Mesenchymal stem cell (in vitro differentiated cells and primary cell): ENCODE results near the gene CHM. TPM values are rescaled to one million over a fixed set of nuclear protein-coding genes. Genes with fewer than 3 reads are reported as not detected.
A peak's percentile ranks its signal among the peaks of the same experiment; 100 is the strongest.

ENCODE experiments used
- DNase-seq: peaks from one replicate; pipeline ENCODE4 v3.0.0-alpha.2; 2013
- H2AFZ ChIP-seq: one replicate; pipeline ENCODE4 v1.6.1; 2013; ENCODE audit warnings: low read depth, mild to moderate bottlenecking, control low read depth, inconsistent platforms, low read length, moderate library complexity
- H2AK5ac ChIP-seq: 2 replicates; pipeline ENCODE4 v1.6.1; 2013; ENCODE audit warnings: low read length, moderate library complexity, mild to moderate bottlenecking, inconsistent platforms; ENCODE audit not compliant: severe bottlenecking
- H2BK120ac ChIP-seq: one replicate; pipeline ENCODE4 v1.6.1; 2013; ENCODE audit warnings: low read depth, mild to moderate bottlenecking, inconsistent platforms, low read length, moderate library complexity
- H2BK12ac ChIP-seq, 2 experiments: one replicate each; pipeline ENCODE4 v1.6.1; 2013; ENCODE audit warnings: inconsistent platforms in 2 of 2, low read length in 2 of 2, mild to moderate bottlenecking in 2 of 2, moderate library complexity in 2 of 2, control low read depth in 1 of 2
- H2BK15ac ChIP-seq: one replicate; pipeline ENCODE4 v1.6.1; 2013; ENCODE audit warnings: mild to moderate bottlenecking, low read depth, inconsistent platforms; ENCODE audit not compliant: poor library complexity, severe bottlenecking
- H2BK5ac ChIP-seq: 2 replicates; pipeline ENCODE4 v1.6.1; 2013; ENCODE audit warnings: low read depth, mild to moderate bottlenecking, low read length, control low read depth, inconsistent platforms; ENCODE audit not compliant: poor library complexity, severe bottlenecking
- H3K14ac ChIP-seq, 2 experiments: one replicate each; pipeline ENCODE4 v1.6.1; 2013; ENCODE audit warnings: inconsistent platforms in 2 of 2, low read length in 2 of 2, control low read depth in 1 of 2, mild to moderate bottlenecking in 1 of 2, moderate library complexity in 1 of 2
- H3K18ac ChIP-seq, 2 experiments: one replicate each; pipeline ENCODE4 v1.6.1; 2013; ENCODE audit warnings: inconsistent platforms in 2 of 2, low read length in 2 of 2, control low read depth in 1 of 2, low read depth in 1 of 2, mild to moderate bottlenecking in 1 of 2
- H3K23ac ChIP-seq, 2 experiments: one replicate each; pipeline ENCODE4 v1.6.1; 2013; ENCODE audit warnings: inconsistent platforms in 2 of 2, low read length in 2 of 2, mild to moderate bottlenecking in 2 of 2, moderate library complexity in 2 of 2, control low read depth in 1 of 2
- H3K27ac ChIP-seq: 2 replicates; pipeline ENCODE4 v1.5.1; 2013; ENCODE audit warnings: mild to moderate bottlenecking, moderate library complexity, low read length, control low read depth, inconsistent platforms; ENCODE audit not compliant: poor library complexity, severe bottlenecking
- H3K27me3 ChIP-seq, 2 experiments: 2 replicates each; pipeline versions ENCODE4 v1.6.1 to v1.7.0; 2013; ENCODE audit warnings: low read length in 2 of 2, mild to moderate bottlenecking in 2 of 2, moderate library complexity in 2 of 2, control low read depth in 1 of 2, inconsistent platforms in 1 of 2; ENCODE audit not compliant: control insufficient read depth in 1 of 2, insufficient read depth in 1 of 2
- H3K36me3 ChIP-seq, 2 experiments: 2 replicates each; pipeline versions ENCODE4 v1.6.1 to v1.7.0; 2013; ENCODE audit warnings: low read length in 2 of 2, control low read depth in 1 of 2, inconsistent platforms in 1 of 2, low read depth in 1 of 2, mild to moderate bottlenecking in 1 of 2; ENCODE audit not compliant: insufficient read depth in 2 of 2, control insufficient read depth in 1 of 2
- H3K4ac ChIP-seq, 2 experiments: one replicate each; pipeline ENCODE4 v1.6.1; 2013; ENCODE audit warnings: inconsistent platforms in 2 of 2, low read length in 2 of 2, mild to moderate bottlenecking in 2 of 2, moderate library complexity in 2 of 2, control low read depth in 1 of 2, low read depth in 1 of 2
- H3K4me1 ChIP-seq: 2 replicates; pipeline ENCODE4 v1.6.1; 2013; ENCODE audit warnings: low read depth, low read length, control low read depth; ENCODE audit not compliant: control insufficient read depth, insufficient read depth
- H3K4me2 ChIP-seq: 2 replicates; pipeline ENCODE4 v1.6.1; 2013; ENCODE audit warnings: low read length, mild to moderate bottlenecking, inconsistent platforms; ENCODE audit not compliant: poor library complexity, severe bottlenecking
- H3K4me3 ChIP-seq, 2 experiments: 2 replicates each; pipeline versions ENCODE4 v1.5.1 to v1.7.0; 2013; ENCODE audit warnings: low read length in 2 of 2, mild to moderate bottlenecking in 2 of 2, control low read depth in 1 of 2, low read depth in 1 of 2; ENCODE audit not compliant: insufficient read depth in 1 of 2
- H3K79me1 ChIP-seq: replicated peaks from 2 replicates; pipeline ENCODE4 v1.6.1; 2013; ENCODE audit warnings: mild to moderate bottlenecking, control low read depth, low read length, inconsistent platforms; ENCODE audit not compliant: poor library complexity, severe bottlenecking
- H3K9ac ChIP-seq: 2 replicates; pipeline ENCODE4 v1.7.0; 2013; ENCODE audit warnings: mild to moderate bottlenecking, low read length, moderate library complexity
- H3K9me3 ChIP-seq: 2 replicates; pipeline ENCODE4 v1.7.0; 2013; ENCODE audit warnings: mild to moderate bottlenecking, low read length; ENCODE audit not compliant: control insufficient read depth
- H4K8ac ChIP-seq: one replicate; pipeline ENCODE4 v1.6.1; 2013; ENCODE audit warnings: inconsistent platforms, mild to moderate bottlenecking, low read length, moderate library complexity
- H4K91ac ChIP-seq: one replicate; pipeline ENCODE4 v1.6.1; 2013; ENCODE audit warnings: mild to moderate bottlenecking, low read length, inconsistent platforms
- WGBS: methylation state at CpG from one replicate; pipeline ENCODE4 v1.1.7; 2013; ENCODE audit warnings: mixed read lengths; 5-methylcytosine and 5-hydroxymethylcytosine counted together
- polyA plus RNA-seq, 2 experiments: library from polyadenylated mRNA; stranded (reverse); fragments of 200-250 nt; gene quantifications; one replicate each; pipeline ENCODE4 v1.2.3, GENCODE V29; 2013

Gene CHM, protein sequence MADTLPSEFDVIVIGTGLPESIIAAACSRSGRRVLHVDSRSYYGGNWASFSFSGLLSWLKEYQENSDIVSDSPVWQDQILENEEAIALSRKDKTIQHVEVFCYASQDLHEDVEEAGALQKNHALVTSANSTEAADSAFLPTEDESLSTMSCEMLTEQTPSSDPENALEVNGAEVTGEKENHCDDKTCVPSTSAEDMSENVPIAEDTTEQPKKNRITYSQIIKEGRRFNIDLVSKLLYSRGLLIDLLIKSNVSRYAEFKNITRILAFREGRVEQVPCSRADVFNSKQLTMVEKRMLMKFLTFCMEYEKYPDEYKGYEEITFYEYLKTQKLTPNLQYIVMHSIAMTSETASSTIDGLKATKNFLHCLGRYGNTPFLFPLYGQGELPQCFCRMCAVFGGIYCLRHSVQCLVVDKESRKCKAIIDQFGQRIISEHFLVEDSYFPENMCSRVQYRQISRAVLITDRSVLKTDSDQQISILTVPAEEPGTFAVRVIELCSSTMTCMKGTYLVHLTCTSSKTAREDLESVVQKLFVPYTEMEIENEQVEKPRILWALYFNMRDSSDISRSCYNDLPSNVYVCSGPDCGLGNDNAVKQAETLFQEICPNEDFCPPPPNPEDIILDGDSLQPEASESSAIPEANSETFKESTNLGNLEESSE
- 14.6 TPM for polyA plus RNA-seq (2013, experiment 1 of 2)
- 16.3 TPM for polyA plus RNA-seq (2013, experiment 2 of 2)

DNA sequence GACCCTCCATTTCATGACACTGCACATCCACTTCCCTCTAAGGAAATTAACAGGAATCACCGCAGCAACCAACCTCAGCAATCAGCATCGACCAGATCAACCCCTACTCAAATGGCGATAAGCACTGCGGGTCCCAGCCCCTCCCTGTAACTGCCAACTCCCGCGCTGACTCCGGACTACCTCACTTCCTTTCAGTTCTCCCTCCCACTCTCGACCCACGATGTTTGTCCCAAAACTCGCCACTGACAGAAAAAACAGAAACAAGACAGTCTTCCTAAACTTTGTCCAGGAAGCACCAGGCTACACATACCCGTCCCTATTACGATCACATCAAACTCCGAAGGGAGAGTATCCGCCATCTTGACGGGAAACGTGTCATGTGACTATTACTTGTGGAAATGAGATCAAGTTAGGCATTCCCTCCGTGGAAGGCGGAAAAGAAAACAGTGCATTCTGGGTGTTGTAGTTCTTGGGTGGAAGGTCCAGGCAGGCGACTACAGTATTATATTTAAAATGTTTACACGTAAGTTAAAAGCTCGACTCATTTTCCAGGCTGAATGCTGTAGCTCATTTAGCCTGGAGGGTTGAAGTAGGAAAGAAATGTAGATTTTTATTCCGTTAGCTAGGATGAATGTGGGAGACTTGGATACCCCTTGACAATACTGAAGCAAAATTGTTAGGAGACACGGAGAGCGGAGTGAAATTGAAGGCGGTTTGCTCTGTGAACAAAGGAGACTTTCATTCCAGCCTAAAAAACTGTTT lies at the start of gene CHM:
CHM (minus strand) TSS at position 385 of the 762 bp plus-strand sequence; CDS start at position 359, 26 bp downstream.
- WGBS: 23% methylated on average over 14 of the region's 25 CpGs
- Histone ChIP-seq H3K4me2 (peak within 1 kb of the TSS; percentile 47), H2BK120ac (no peak within 1 kb of the TSS)

DNA sequence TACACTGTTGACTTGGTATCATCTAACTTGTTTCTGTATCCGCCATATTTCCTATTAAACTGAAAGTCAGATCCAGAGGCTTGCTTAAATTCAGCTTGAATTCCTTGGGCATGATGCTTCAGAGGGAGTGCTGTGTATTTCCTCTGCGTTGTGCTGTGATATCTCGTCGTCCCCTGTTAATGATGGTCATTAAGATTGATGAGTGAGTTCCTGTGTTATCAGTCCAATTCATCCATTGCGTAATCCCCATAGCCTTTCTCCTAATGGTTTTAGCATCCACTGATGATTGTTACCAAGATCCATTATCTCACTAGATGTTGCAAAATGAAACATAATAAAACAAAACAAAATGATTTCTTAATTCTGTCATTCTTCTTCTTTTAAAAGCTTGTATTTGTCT lies 31.3 kb upstream of the CHM start:
- no peak overlapping the region for H4K8ac ChIP-seq
- H4K91ac ChIP-seq: no peak overlapping the region
- H3K23ac ChIP-seq: no peak overlapping the region
- H3K79me1 ChIP-seq: no peaks in the 10 kb centered on the region
- H3K27ac ChIP-seq: no peak overlapping the region
- no peak overlapping the region for H2BK120ac ChIP-seq
- H2AFZ ChIP-seq: no peak overlapping the region
- H3K18ac ChIP-seq: no peak overlapping the region
- H3K9me3 ChIP-seq: no peaks in the 10 kb centered on the region
- 40% methylated on average over 1 of the region's 5 CpGs for WGBS
- no peaks in the 10 kb centered on the region for H3K27me3 ChIP-seq
- no peaks in the 10 kb centered on the region for H3K4me1 ChIP-seq
- no peak overlapping the region for H3K4me2 ChIP-seq
- no peak overlapping the region for H2BK5ac ChIP-seq
- no peak overlapping the region for H2AK5ac ChIP-seq
- no peak overlapping the region for H2BK12ac ChIP-seq
- no peak overlapping the region for H3K9ac ChIP-seq
- H3K4ac ChIP-seq: no peak overlapping the region
- no peak for DNase-seq
- no peaks in the 10 kb centered on the region for H3K36me3 ChIP-seq
- no peak overlapping the region for H2BK15ac ChIP-seq
- no peak overlapping the region for H3K14ac ChIP-seq
- H3K4me3 ChIP-seq: no peak overlapping the region

More for the DNA sequence above, at the start of gene CHM:
- H2AFZ ChIP-seq: no peak within 1 kb of the TSS
- H3K9me3 ChIP-seq: no peaks in the 10 kb centered on the region
- H4K8ac ChIP-seq: no peak within 1 kb of the TSS
- H3K36me3 ChIP-seq: no peaks in the 10 kb centered on the region
- no peak within 1 kb of the TSS for H3K14ac ChIP-seq
- peak within 1 kb of the TSS; percentile 88 for H3K27ac ChIP-seq
- H2BK15ac ChIP-seq: no peak within 1 kb of the TSS
- no peak within 1 kb of the TSS for H2BK12ac ChIP-seq
- H4K91ac ChIP-seq: no peak within 1 kb of the TSS
- peak within 1 kb of the TSS; percentile 47 to 84 for H3K4me3 ChIP-seq
- no peaks in the 10 kb centered on the region for H3K4me1 ChIP-seq
- H3K27me3 ChIP-seq: no peaks in the 10 kb centered on the region
- peak; percentile 86 for DNase-seq
- no peaks in the 10 kb centered on the region for H3K79me1 ChIP-seq
- H3K4ac ChIP-seq: peak within 1 kb of the TSS in 1 of 2 experiments; percentile 61
- H3K9ac ChIP-seq: peak within 1 kb of the TSS; percentile 90
- peak within 1 kb of the TSS in 1 of 2 experiments; percentile 5 for H3K18ac ChIP-seq
- H2BK5ac ChIP-seq: no peak within 1 kb of the TSS
- H3K23ac ChIP-seq: no peak within 1 kb of the TSS
- H2AK5ac ChIP-seq: no peak within 1 kb of the TSS

DNA sequence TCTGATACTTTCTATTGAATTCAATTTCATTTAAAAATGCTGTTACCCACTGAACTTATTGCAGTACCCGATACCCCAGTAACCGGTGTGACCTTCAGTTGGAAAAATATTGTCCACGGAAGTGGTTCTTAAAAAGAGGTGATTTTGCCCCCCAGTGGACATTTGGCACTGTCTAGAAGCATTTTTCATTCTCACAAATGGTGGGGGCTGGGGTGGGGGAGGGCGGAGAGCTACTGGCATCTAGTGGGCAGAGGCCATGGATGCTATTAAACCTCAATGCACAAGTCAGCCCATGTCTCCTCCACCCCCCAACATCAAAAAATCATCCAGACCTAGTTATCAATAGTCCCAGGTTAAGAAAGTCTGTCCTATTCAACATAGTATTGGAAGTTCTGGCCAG lies 19.6 kb upstream of the CHM start:
- Histone ChIP-seq H2AFZ (no peak overlapping the region), H2BK15ac (no peak overlapping the region), H3K4me1 (no peaks in the 10 kb centered on the region), H3K4me3 (no peak overlapping the region), H3K14ac (no peak overlapping the region), H3K27ac (no peak overlapping the region), H2BK5ac (no peak overlapping the region), H3K27me3 (peaks cover 0 to 18% of the 10 kb centered on the region in 2 experiments), H2BK120ac (no peak overlapping the region), H2BK12ac (no peak overlapping the region), H4K8ac (no peak overlapping the region), H3K79me1 (no peaks in the 10 kb centered on the region), H3K9me3 (no peaks in the 10 kb centered on the region), H3K18ac (no peak overlapping the region), H3K4me2 (no peak overlapping the region), H3K36me3 (no peaks in the 10 kb centered on the region), H4K91ac (no peak overlapping the region), H3K4ac (no peak overlapping the region), H3K23ac (no peak overlapping the region), H3K9ac (no peak overlapping the region), H2AK5ac (no peak overlapping the region)
- no peak for DNase-seq
- WGBS: no CpG with 5 or more reads among the region's 4 CpGs

DNA sequence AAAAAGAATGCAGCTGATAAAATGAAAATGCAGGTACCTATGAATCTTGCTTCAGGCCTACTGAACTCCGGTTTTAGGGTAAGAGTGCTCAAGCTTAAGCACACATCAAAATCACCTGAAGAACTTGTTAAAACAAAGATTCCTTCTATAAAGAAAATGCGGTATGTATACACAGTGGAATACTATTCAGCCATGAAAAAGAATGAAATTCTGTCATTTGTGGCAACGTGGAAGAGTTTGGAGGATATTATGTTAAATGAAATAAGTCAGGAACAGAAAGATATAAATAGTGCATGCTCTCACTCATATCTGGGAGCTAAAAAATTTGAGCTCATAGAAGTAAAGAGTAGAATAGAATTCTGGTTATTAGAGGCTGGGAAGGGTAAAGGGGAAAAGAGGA lies 14.0 kb upstream of the CHM start:
- no peak overlapping the region for H2AFZ ChIP-seq
- no peak overlapping the region for H2BK15ac ChIP-seq
- no peaks in the 10 kb centered on the region for H3K9me3 ChIP-seq
- H3K4me3 ChIP-seq: no peak overlapping the region
- no peak overlapping the region for H3K27ac ChIP-seq
- no peak overlapping the region for H3K14ac ChIP-seq
- no peak overlapping the region for H2BK12ac ChIP-seq
- H4K8ac ChIP-seq: no peak overlapping the region
- H3K27me3 ChIP-seq: peaks cover 0 to 15% of the 10 kb centered on the region in 2 experiments
- H2BK5ac ChIP-seq: no peak overlapping the region
- no peak overlapping the region for H3K4me2 ChIP-seq
- no peak overlapping the region for H3K9ac ChIP-seq
- DNase-seq: no peak
- no peaks in the 10 kb centered on the region for H3K36me3 ChIP-seq
- H3K4ac ChIP-seq: no peak overlapping the region
- no peak overlapping the region for H3K23ac ChIP-seq
- 38% methylated on average over 1 of the region's 3 CpGs for WGBS
- no peaks in the 10 kb centered on the region for H3K4me1 ChIP-seq
- H2AK5ac ChIP-seq: no peak overlapping the region
- no peak overlapping the region for H2BK120ac ChIP-seq
- no peaks in the 10 kb centered on the region for H3K79me1 ChIP-seq
- H3K18ac ChIP-seq: no peak overlapping the region
- H4K91ac ChIP-seq: no peak overlapping the region
